Panc1 (cell line): Measurements from ENCODE around the gene SCEL. TPM values are rescaled to one million over a fixed set of nuclear protein-coding genes. Genes with fewer than 3 reads are reported as not detected.

Source experiments
- ATAC-seq: fragments of 200-7000 bp; cut with Tn5 transposase; 2 replicates; pipeline ENCODE4 v1.9.1; 2020; ENCODE audit warnings: mild to moderate bottlenecking, moderate library complexity
- BruUV-seq: library from RNA; stranded (reverse); fragments of 400-500 nt; replicated peaks from 2 replicates; lab custom pipeline; 2021; lab: Mats Ljungman, UMichigan
- CTCF ChIA-PET: fragments of 300-600 bp; sonication (Branson Sonifier 250); formaldehyde crosslinking; loops from one replicate; lab custom pipeline; 2022; ENCODE audit warnings: antibody characterized with exemption; lab: Charles Lee
- POLR2A ChIA-PET: fragments of 300-600 bp; sonication (Branson Sonifier 250); formaldehyde crosslinking; loops from one replicate; lab custom pipeline; 2022; ENCODE audit warnings: antibody characterized with exemption; lab: Charles Lee
- DNase-seq: peaks from one replicate; pipeline ENCODE4 v3.0.0-alpha.2; 2010; ENCODE audit warnings: low read depth, low spot score
- H3K27ac ChIP-seq: 2 replicates; pipeline ENCODE4 v1.5.1; 2011; ENCODE audit warnings: mild to moderate bottlenecking, low read length, inconsistent platforms
- H3K27me3 ChIP-seq: fragments of 200-500 bp; sonication (Bioruptor generic); 2 replicates; pipeline ENCODE4 v1.6.0; 2014; ENCODE audit warnings: low read length, inconsistent platforms; ENCODE audit not compliant: control insufficient read depth, insufficient read depth
- H3K36me3 ChIP-seq: fragments of 200-500 bp; sonication (Bioruptor generic); 2 replicates; pipeline ENCODE4 v1.5.1; 2014; ENCODE audit warnings: inconsistent platforms, mild to moderate bottlenecking, low read length, moderate library complexity; ENCODE audit not compliant: control insufficient read depth, insufficient read depth
- H3K4me1 ChIP-seq: 2 replicates; pipeline ENCODE4 v1.5.1; 2011; ENCODE audit warnings: inconsistent platforms, mild to moderate bottlenecking, low read length, moderate library complexity; ENCODE audit not compliant: control insufficient read depth, insufficient read depth
- H3K4me3 ChIP-seq, 2 experiments: 2 replicates each; pipeline ENCODE4 v1.5.1; 2011 to 2012; ENCODE audit warnings: low read depth in 2 of 2, low read length in 2 of 2, mild to moderate bottlenecking in 2 of 2, inconsistent platforms in 1 of 2, moderate library complexity in 1 of 2
- H3K9me3 ChIP-seq: fragments of 200-500 bp; sonication (Bioruptor generic); 2 replicates; pipeline ENCODE4 v1.5.1; 2014; ENCODE audit warnings: low read depth, mild to moderate bottlenecking, inconsistent platforms, low read length, moderate library complexity; ENCODE audit not compliant: control insufficient read depth, insufficient read depth
- POLR2AphosphoS5 ChIP-seq: IDR thresholded peaks from 2 replicates; pipeline ENCODE4 v1.6.1; 2012; ENCODE audit warnings: mild to moderate bottlenecking, low read depth, low read length, moderate library complexity
- SIN3A ChIP-seq: IDR thresholded peaks from 2 replicates; pipeline ENCODE4 v1.6.1; 2012; ENCODE audit warnings: low read depth, mild to moderate bottlenecking, low read length, moderate library complexity, borderline replicate concordance; ENCODE audit not compliant: insufficient read depth
- TCF7L2 ChIP-seq: IDR thresholded peaks from 2 replicates; pipeline ENCODE4 v1.6.1; 2011; ENCODE audit warnings: mild to moderate bottlenecking, low read depth, low read length, inconsistent platforms
- in situ Hi-C: cut with HindIII; loops from 2 replicates; pipeline ENCODE4 v1.10.0; 2016; ENCODE audit warnings: low sequenced_read_pairs, low pct_unique_long_range_greater_than_20kb
- intact Hi-C: fragments of 100-400 bp; cut with micrococcal nuclease; formaldehyde crosslinking; loops from one replicate; pipeline ENCODE4 v1.10.0; 2022; ENCODE audit not compliant: unreplicated experiment
- total RNA-seq: library from RNA; stranded (reverse); gene quantifications from one replicate; pipeline ENCODE4 v1.2.1, GENCODE V29; 2021; ENCODE audit not compliant: unreplicated experiment
- TF ChIP-seq, protein P1 (sequence below), 2 experiments: IDR thresholded peaks; 2 replicates each; pipeline ENCODE4 v1.6.1; 2011 to 2012; ENCODE audit warnings: low read depth in 2 of 2, control low read depth in 1 of 2, low read length in 1 of 2, mild to moderate bottlenecking in 1 of 2, moderate library complexity in 1 of 2; ENCODE audit not compliant: insufficient read depth in 1 of 2
- TF ChIP-seq, protein P2 (sequence below): fragments of 450-650 bp; IDR thresholded peaks from 2 replicates; pipeline ENCODE4 v1.5.1; 2017; ENCODE audit warnings: mild to moderate bottlenecking

SCEL gene
- total RNA-seq, 1 experiment from 2014 or later, result not detected

DNA sequence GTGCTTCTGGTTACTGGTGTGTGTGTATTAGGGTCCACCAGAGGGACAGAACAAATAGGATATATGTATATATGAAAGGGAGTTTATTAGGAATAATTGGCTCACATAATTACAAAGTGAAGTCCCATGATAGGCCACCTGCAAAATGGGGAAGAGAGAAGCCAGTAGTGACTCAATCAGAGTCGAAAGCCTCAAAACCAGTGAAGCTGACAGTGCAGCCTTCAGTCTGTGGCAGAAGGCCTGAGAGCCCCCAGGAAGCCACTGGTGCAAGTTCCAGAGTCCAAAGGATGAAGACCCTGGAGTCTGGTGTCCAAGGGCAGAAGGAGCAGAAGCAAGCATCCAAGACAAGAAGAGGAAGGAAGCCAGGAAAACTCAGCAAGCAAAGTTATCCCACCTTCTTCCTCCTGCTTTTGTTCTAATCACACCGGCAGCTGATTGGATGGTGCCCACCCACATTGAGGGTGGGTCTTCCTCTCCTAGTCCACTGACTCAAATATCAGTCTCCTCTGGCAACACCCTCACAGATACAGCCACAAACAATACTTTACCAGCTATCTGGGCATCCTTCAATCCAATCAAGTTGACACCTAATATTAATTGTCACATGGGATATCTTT lies 21.7 kb upstream of the SCEL start:
- no peaks in the 10 kb centered on the region for H3K4me1 ChIP-seq
- DNase-seq (no peak), ATAC-seq (no peak)
- no peak overlapping the region for H3K27ac ChIP-seq
- POLR2A ChIA-PET, result no interaction called here
- BruUV-seq, result no TSS peak
- no peak overlapping the region for H3K4me3 ChIP-seq
- H3K9me3 ChIP-seq, result no peaks in the 10 kb centered on the region
- CTCF ChIA-PET, result no interaction called here
- in situ Hi-C loops (no loop called here), intact Hi-C loops (no loop called here)
- H3K36me3 ChIP-seq, result no peaks in the 10 kb centered on the region
- no peaks in the 10 kb centered on the region for H3K27me3 ChIP-seq
- TF ChIP-seq POLR2AphosphoS5 (no peak), TCF7L2 (no peak), SIN3A (no peak)
- TF ChIP-seq, protein P1, sequence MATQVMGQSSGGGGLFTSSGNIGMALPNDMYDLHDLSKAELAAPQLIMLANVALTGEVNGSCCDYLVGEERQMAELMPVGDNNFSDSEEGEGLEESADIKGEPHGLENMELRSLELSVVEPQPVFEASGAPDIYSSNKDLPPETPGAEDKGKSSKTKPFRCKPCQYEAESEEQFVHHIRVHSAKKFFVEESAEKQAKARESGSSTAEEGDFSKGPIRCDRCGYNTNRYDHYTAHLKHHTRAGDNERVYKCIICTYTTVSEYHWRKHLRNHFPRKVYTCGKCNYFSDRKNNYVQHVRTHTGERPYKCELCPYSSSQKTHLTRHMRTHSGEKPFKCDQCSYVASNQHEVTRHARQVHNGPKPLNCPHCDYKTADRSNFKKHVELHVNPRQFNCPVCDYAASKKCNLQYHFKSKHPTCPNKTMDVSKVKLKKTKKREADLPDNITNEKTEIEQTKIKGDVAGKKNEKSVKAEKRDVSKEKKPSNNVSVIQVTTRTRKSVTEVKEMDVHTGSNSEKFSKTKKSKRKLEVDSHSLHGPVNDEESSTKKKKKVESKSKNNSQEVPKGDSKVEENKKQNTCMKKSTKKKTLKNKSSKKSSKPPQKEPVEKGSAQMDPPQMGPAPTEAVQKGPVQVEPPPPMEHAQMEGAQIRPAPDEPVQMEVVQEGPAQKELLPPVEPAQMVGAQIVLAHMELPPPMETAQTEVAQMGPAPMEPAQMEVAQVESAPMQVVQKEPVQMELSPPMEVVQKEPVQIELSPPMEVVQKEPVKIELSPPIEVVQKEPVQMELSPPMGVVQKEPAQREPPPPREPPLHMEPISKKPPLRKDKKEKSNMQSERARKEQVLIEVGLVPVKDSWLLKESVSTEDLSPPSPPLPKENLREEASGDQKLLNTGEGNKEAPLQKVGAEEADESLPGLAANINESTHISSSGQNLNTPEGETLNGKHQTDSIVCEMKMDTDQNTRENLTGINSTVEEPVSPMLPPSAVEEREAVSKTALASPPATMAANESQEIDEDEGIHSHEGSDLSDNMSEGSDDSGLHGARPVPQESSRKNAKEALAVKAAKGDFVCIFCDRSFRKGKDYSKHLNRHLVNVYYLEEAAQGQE (IDR thresholded peaks at IDR 0.05; ENCODE audit: insufficient read depth in 1 of 2, low read depth in 2 of 2, low read length in 1 of 2), result no peak
- TF ChIP-seq, protein P2, sequence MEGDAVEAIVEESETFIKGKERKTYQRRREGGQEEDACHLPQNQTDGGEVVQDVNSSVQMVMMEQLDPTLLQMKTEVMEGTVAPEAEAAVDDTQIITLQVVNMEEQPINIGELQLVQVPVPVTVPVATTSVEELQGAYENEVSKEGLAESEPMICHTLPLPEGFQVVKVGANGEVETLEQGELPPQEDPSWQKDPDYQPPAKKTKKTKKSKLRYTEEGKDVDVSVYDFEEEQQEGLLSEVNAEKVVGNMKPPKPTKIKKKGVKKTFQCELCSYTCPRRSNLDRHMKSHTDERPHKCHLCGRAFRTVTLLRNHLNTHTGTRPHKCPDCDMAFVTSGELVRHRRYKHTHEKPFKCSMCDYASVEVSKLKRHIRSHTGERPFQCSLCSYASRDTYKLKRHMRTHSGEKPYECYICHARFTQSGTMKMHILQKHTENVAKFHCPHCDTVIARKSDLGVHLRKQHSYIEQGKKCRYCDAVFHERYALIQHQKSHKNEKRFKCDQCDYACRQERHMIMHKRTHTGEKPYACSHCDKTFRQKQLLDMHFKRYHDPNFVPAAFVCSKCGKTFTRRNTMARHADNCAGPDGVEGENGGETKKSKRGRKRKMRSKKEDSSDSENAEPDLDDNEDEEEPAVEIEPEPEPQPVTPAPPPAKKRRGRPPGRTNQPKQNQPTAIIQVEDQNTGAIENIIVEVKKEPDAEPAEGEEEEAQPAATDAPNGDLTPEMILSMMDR, result no peak

DNA sequence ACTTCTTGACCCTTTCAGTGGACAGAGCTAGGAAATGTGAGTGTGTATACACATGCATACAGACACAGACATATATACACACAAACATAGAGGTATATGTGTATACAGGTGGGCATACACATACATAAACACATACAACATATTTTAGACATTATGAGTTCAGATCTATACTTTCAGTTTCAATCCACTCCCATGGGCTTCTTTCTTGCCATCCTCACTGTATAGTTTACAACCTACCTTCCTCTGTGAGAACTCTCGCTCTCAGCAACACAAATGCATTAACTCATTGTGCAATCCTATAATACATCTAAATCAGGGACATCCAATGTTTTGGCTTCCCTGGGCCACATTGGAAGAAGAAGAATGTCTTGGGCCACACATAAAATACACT lies 21.2 kb upstream of the SCEL start:
- Histone ChIP-seq H3K4me1 (no peaks in the 10 kb centered on the region), H3K36me3 (no peaks in the 10 kb centered on the region), H3K9me3 (no peaks in the 10 kb centered on the region), H3K4me3 (no peak overlapping the region), H3K27me3 (no peaks in the 10 kb centered on the region), H3K27ac (no peak overlapping the region)
- intact Hi-C loops, result no loop called here
- TF ChIP-seq, protein P2, result no peak
- no peak for TF ChIP-seq POLR2AphosphoS5
- TF ChIP-seq, protein P1 (IDR thresholded peaks at IDR 0.05; ENCODE audit: insufficient read depth in 1 of 2, low read depth in 2 of 2, low read length in 1 of 2), result no peak
- TF ChIP-seq TCF7L2, result no peak
- TF ChIP-seq SIN3A, result no peak
- CTCF ChIA-PET, result no interaction called here
- DNase-seq, result no peak
- ATAC-seq, result no peak
- POLR2A ChIA-PET, result no interaction called here
- no TSS peak for BruUV-seq
- in situ Hi-C loops, result no loop called here
